NB4 (cell line): ENCODE results near the gene CFAP251.

Source experiments
- CTCF ChIP-seq: IDR thresholded peaks from one replicate; pipeline ENCODE4 v1.5.1; 2012; ENCODE audit warnings: low read depth, low read length
- MAX ChIP-seq: IDR thresholded peaks from 2 replicates; pipeline ENCODE4 v1.6.1; 2011; ENCODE audit warnings: low read depth, low read length
- POLR2A ChIP-seq: IDR thresholded peaks from 2 replicates; pipeline ENCODE4 v1.6.1; 2011; ENCODE audit warnings: mild to moderate bottlenecking; ENCODE audit not compliant: insufficient read length; ENCODE audit errors: extremely low read depth

GRCh38 chr12:122028165-122028904 is 109.9 kb downstream of the CFAP251 start:
- TF ChIP-seq CTCF, result no peak
- TF ChIP-seq MAX, result no peak
- TF ChIP-seq POLR2A, result no peak
